ENCODE data around the gene TTN. TPM values are rescaled to one million over a fixed set of nuclear protein-coding genes. Genes with fewer than 3 reads are reported as not detected.

Gene TTN
- total RNA-seq, 1 donor from 2014 or later = 0.50 TPM

- H3K4me1 Mint-ChIP-seq (ENCODE audit: low read depth, unreplicated experiment) = no peaks in the 10 kb centered on the region
- H3K36me3 ChIP-seq (ENCODE audit: insufficient read depth, low read length) = no peaks in the 10 kb centered on the region
Measured at GRCh38 chr2:178834086-178834485, 26.9 kb upstream of the TTN start.

GRCh38 chr2:178833382-178833781 lies 26.2 kb upstream of the TTN start:
- no peak overlapping the region for H3K27ac Mint-ChIP-seq (ENCODE audit: unreplicated experiment)
- no peaks in the 10 kb centered on the region for H3K4me1 Mint-ChIP-seq (ENCODE audit: low read depth, unreplicated experiment)
- no peaks in the 10 kb centered on the region for H3K36me3 ChIP-seq (ENCODE audit: insufficient read depth, low read length)
- H3K79me2 ChIP-seq (ENCODE audit: insufficient read depth, low read length) = no peaks in the 10 kb centered on the region
- no peaks in the 10 kb centered on the region for H3K27me3 ChIP-seq (ENCODE audit: insufficient read depth, low read length)
- H2AFZ ChIP-seq (ENCODE audit: low read depth, low read length) = no peak overlapping the region
- DNase-seq (ENCODE audit: low read depth) (no peak), FAIRE-seq (no peak)
- no peak overlapping the region for H3K4me3 ChIP-seq (ENCODE audit: insufficient read depth, low read depth, low read length)
- no peaks in the 10 kb centered on the region for H3K36me3 Mint-ChIP-seq (ENCODE audit: low read depth, unreplicated experiment)
- H3K9me3 Mint-ChIP-seq (ENCODE audit: unreplicated experiment) = no peaks in the 10 kb centered on the region
- no peak overlapping the region for H3K27ac ChIP-seq (ENCODE audit: low read depth, low read length)
- no peaks in the 10 kb centered on the region for H3K27me3 Mint-ChIP-seq (ENCODE audit: low read depth, unreplicated experiment)
- H3K9ac ChIP-seq (ENCODE audit: low read length) = no peak overlapping the region
- TF ChIP-seq CTCF (IDR thresholded peaks at IDR 0.05; ENCODE audit: insufficient read depth, low read depth, low read length) (no peak), EZH2 (IDR thresholded peaks at IDR 0.05; ENCODE audit: insufficient read depth, low read length) (no peak)
- no peak overlapping the region for H3K4me3 Mint-ChIP-seq (ENCODE audit: unreplicated experiment)
- H4K20me1 ChIP-seq (ENCODE audit: insufficient read depth, low read length) = no peaks in the 10 kb centered on the region
- H3K4me2 ChIP-seq (ENCODE audit: low read length) = no peak overlapping the region
- no peaks in the 10 kb centered on the region for H3K9me3 ChIP-seq (ENCODE audit: insufficient read depth, low read depth, low read length)
- H3K4me1 ChIP-seq (ENCODE audit: insufficient read depth, low read length) = peaks cover 5% of the 10 kb centered on the region

More at GRCh38 chr2:178834086-178834485, 26.9 kb upstream of the TTN start:
- Mint-ChIP-seq H3K27me3 (ENCODE audit: low read depth, unreplicated experiment) (no peaks in the 10 kb centered on the region), H3K9me3 (ENCODE audit: unreplicated experiment) (no peaks in the 10 kb centered on the region), H3K27ac (ENCODE audit: unreplicated experiment) (no peak overlapping the region), H3K4me3 (ENCODE audit: unreplicated experiment) (no peak overlapping the region), H3K36me3 (ENCODE audit: low read depth, unreplicated experiment) (no peaks in the 10 kb centered on the region)
- Histone ChIP-seq H3K27ac (ENCODE audit: low read depth, low read length) (no peak overlapping the region), H3K4me2 (ENCODE audit: low read length) (no peak overlapping the region), H4K20me1 (ENCODE audit: insufficient read depth, low read length) (no peaks in the 10 kb centered on the region), H3K27me3 (ENCODE audit: insufficient read depth, low read length) (no peaks in the 10 kb centered on the region), H3K4me1 (ENCODE audit: insufficient read depth, low read length) (peaks cover 4% of the 10 kb centered on the region), H3K4me3 (ENCODE audit: insufficient read depth, low read depth, low read length) (no peak overlapping the region), H3K79me2 (ENCODE audit: insufficient read depth, low read length) (no peaks in the 10 kb centered on the region), H2AFZ (ENCODE audit: low read depth, low read length) (no peak overlapping the region), H3K9me3 (ENCODE audit: insufficient read depth, low read depth, low read length) (no peaks in the 10 kb centered on the region), H3K9ac (ENCODE audit: low read length) (no peak overlapping the region)
- DNase-seq (ENCODE audit: low read depth) (no peak), FAIRE-seq (no peak)
- TF ChIP-seq CTCF (IDR thresholded peaks at IDR 0.05; ENCODE audit: insufficient read depth, low read depth, low read length) (no peak), EZH2 (IDR thresholded peaks at IDR 0.05; ENCODE audit: insufficient read depth, low read length) (no peak)

GRCh38 chr2:178830451-178830850 lies 23.2 kb upstream of the TTN start:
- Mint-ChIP-seq H3K9me3 (ENCODE audit: unreplicated experiment) (no peaks in the 10 kb centered on the region), H3K4me1 (ENCODE audit: low read depth, unreplicated experiment) (no peaks in the 10 kb centered on the region), H3K27me3 (ENCODE audit: low read depth, unreplicated experiment) (no peaks in the 10 kb centered on the region), H3K36me3 (ENCODE audit: low read depth, unreplicated experiment) (no peaks in the 10 kb centered on the region), H3K4me3 (ENCODE audit: unreplicated experiment) (no peak overlapping the region), H3K27ac (ENCODE audit: unreplicated experiment) (no peak overlapping the region)
- Histone ChIP-seq H3K4me3 (ENCODE audit: insufficient read depth, low read depth, low read length) (no peak overlapping the region), H3K27me3 (ENCODE audit: insufficient read depth, low read length) (no peaks in the 10 kb centered on the region), H3K36me3 (ENCODE audit: insufficient read depth, low read length) (no peaks in the 10 kb centered on the region), H3K9ac (ENCODE audit: low read length) (no peak overlapping the region), H3K9me3 (ENCODE audit: insufficient read depth, low read depth, low read length) (no peaks in the 10 kb centered on the region), H3K4me2 (ENCODE audit: low read length) (no peak overlapping the region), H3K4me1 (ENCODE audit: insufficient read depth, low read length) (peaks cover 5% of the 10 kb centered on the region), H4K20me1 (ENCODE audit: insufficient read depth, low read length) (no peaks in the 10 kb centered on the region), H3K79me2 (ENCODE audit: insufficient read depth, low read length) (no peaks in the 10 kb centered on the region), H3K27ac (ENCODE audit: low read depth, low read length) (no peak overlapping the region), H2AFZ (ENCODE audit: low read depth, low read length) (no peak overlapping the region)
- DNase-seq (ENCODE audit: low read depth) = no peak
- no peak for TF ChIP-seq CTCF (IDR thresholded peaks at IDR 0.05; ENCODE audit: insufficient read depth, low read depth, low read length)
- no peak for TF ChIP-seq EZH2 (IDR thresholded peaks at IDR 0.05; ENCODE audit: insufficient read depth, low read length)
- no peak for FAIRE-seq
